CD14-positive monocyte (primary cell): ENCODE measurements around the gene MARCKS. TPM values are rescaled to one million over a fixed set of nuclear protein-coding genes. Genes with fewer than 3 reads are reported as not detected.

ENCODE experiments used
- DNase-seq, 3 donors: peaks; one replicate each; pipeline ENCODE4 v3.0.0-alpha.2; 2011 to 2022
- H2AFZ ChIP-seq: 2 replicates; pipeline ENCODE4 v1.6.0; 2012; ENCODE audit warnings: mild to moderate bottlenecking, low read depth, low read length, inconsistent platforms; ENCODE audit not compliant: insufficient read depth, poor library complexity, severe bottlenecking
- H3K27ac ChIP-seq, 2 donors: 1 replicate in 1 of 2; 2 replicates in 1 of 2; pipeline ENCODE4 v1.5.1; 2012 to 2013; ENCODE audit warnings: low read length in 2 of 2, control low read depth in 1 of 2, inconsistent platforms in 1 of 2, low read depth in 1 of 2, mild to moderate bottlenecking in 1 of 2
- H3K27me3 ChIP-seq, 2 donors: one replicate each; pipeline versions ENCODE4 v1.6.0 to v1.6.1; 2011 to 2013; ENCODE audit warnings: low read length in 2 of 2; ENCODE audit not compliant: control insufficient read depth in 2 of 2, insufficient read depth in 2 of 2
- H3K36me3 ChIP-seq, 2 donors: replicated peaks in 1 of 2; 1 replicate in 1 of 2; 2 replicates in 1 of 2; pipeline versions ENCODE4 v1.5.1 to v1.6.1; 2012 to 2013; ENCODE audit warnings: low read length in 2 of 2, control low read depth in 1 of 2, inconsistent platforms in 1 of 2, mild to moderate bottlenecking in 1 of 2; ENCODE audit not compliant: insufficient read depth in 2 of 2, control insufficient read depth in 1 of 2
- H3K4me1 ChIP-seq, 2 donors: 1 replicate in 1 of 2; 2 replicates in 1 of 2; pipeline versions ENCODE4 v1.5.1 to v1.6.1; 2012 to 2013; ENCODE audit warnings: low read length in 2 of 2, control low read depth in 1 of 2, inconsistent platforms in 1 of 2, mild to moderate bottlenecking in 1 of 2, moderate library complexity in 1 of 2; ENCODE audit not compliant: insufficient read depth in 2 of 2, control insufficient read depth in 1 of 2
- H3K4me2 ChIP-seq: replicated peaks from 2 replicates; pipeline ENCODE3; 2012; ENCODE audit warnings: low read length, moderate library complexity, mild to moderate bottlenecking; ENCODE audit not compliant: poor library complexity, severe bottlenecking; ENCODE audit errors: extremely low read depth
- H3K4me3 ChIP-seq, 3 experiments: fragments of 200-600 bp in 1 of 3; sonication (generic) in 1 of 3; replicated peaks in 1 of 3; 1 replicate in 2 of 3; 2 replicates in 1 of 3; pipeline ENCODE4 v1.5.1; 2011 to 2013; ENCODE audit warnings: low read length in 3 of 3, mild to moderate bottlenecking in 3 of 3, control low read depth in 2 of 3, low read depth in 2 of 3, inconsistent platforms in 1 of 3, moderate library complexity in 1 of 3
- H3K79me2 ChIP-seq: 2 replicates; pipeline ENCODE4 v1.6.0; 2012; ENCODE audit warnings: mild to moderate bottlenecking, control low read depth, inconsistent platforms, low read length, moderate library complexity; ENCODE audit not compliant: insufficient read depth
- H3K9ac ChIP-seq: 2 replicates; pipeline ENCODE4 v1.6.0; 2017; ENCODE audit warnings: low read length, mild to moderate bottlenecking; ENCODE audit not compliant: insufficient read depth, poor library complexity, severe bottlenecking
- H3K9me3 ChIP-seq, 2 donors: replicated peaks in 1 of 2; 1 replicate in 1 of 2; 2 replicates in 1 of 2; pipeline versions ENCODE4 v1.5.1 to v1.6.1; 2012 to 2013; ENCODE audit warnings: low read length in 2 of 2, control low read depth in 1 of 2; ENCODE audit not compliant: control insufficient read depth in 1 of 2, insufficient read depth in 1 of 2
- H4K20me1 ChIP-seq: 2 replicates; pipeline ENCODE4 v1.6.0; 2012; ENCODE audit warnings: mild to moderate bottlenecking, low read length, control low read depth, moderate library complexity; ENCODE audit not compliant: insufficient read depth
- H3K27ac Mint-ChIP-seq, 7 donors: one replicate each; pipeline ENCODE4 v1.8.0; 2020; ENCODE audit warnings: mild to moderate bottlenecking in 7 of 7, mixed read lengths in 7 of 7, moderate library complexity in 6 of 7, inconsistent platforms in 2 of 7
- H3K27me3 Mint-ChIP-seq, 3 donors: one replicate each; pipeline ENCODE4 v1.8.0; 2021 to 2022; ENCODE audit warnings: low read depth in 3 of 3, mild to moderate bottlenecking in 3 of 3, mixed read lengths in 3 of 3, moderate library complexity in 3 of 3, inconsistent platforms in 1 of 3
- H3K36me3 Mint-ChIP-seq, 2 donors: one replicate each; pipeline ENCODE4 v1.8.0; 2020; ENCODE audit warnings: mixed read lengths in 2 of 2, inconsistent platforms in 1 of 2, mild to moderate bottlenecking in 1 of 2
- H3K4me1 Mint-ChIP-seq: one replicate; pipeline ENCODE4 v1.8.0; 2020; ENCODE audit warnings: mild to moderate bottlenecking, mixed read lengths
- H3K4me3 Mint-ChIP-seq, 2 donors: one replicate each; pipeline ENCODE4 v1.8.0; 2020; ENCODE audit warnings: mild to moderate bottlenecking in 2 of 2, mixed read lengths in 2 of 2, moderate library complexity in 1 of 2
- H3K9me3 Mint-ChIP-seq, 7 donors: one replicate each; pipeline ENCODE4 v1.8.0; 2020 to 2022; ENCODE audit warnings: mixed read lengths in 7 of 7, mild to moderate bottlenecking in 6 of 7, moderate library complexity in 6 of 7, inconsistent platforms in 2 of 7
- WGBS: methylation state at CpG from one replicate; pipeline ENCODE4 v1.1.5; 2013; ENCODE audit warnings: missing lambda C conversion rate; ENCODE audit not compliant: insufficient coverage; 5-methylcytosine and 5-hydroxymethylcytosine counted together
- intact Hi-C, 2 donors: fragments of 100-400 bp; cut with micrococcal nuclease; formaldehyde crosslinking; loops; one replicate each; pipeline versions ENCODE4 v1.15.0 to v1.15.1; 2023
- polyA plus RNA-seq, 3 donors: library from polyadenylated mRNA; depleted of rRNA in 1 of 3; unstranded in 2 of 3; stranded (reverse) in 1 of 3; fragments of 300-500 nt in 2 of 3; fragments of >200 nt in 1 of 3; fragmentation: Illumina TruSeq in 2 of 3; gene quantifications; 1 replicate in 2 of 3; 2 replicates in 1 of 3; pipeline ENCODE4 v1.2.3, GENCODE V29; 2012 to 2021
- TF ChIP-seq, protein P1 (sequence below): fragments of 200-600 bp; IDR thresholded peaks from one replicate; pipeline ENCODE4 v1.8.0; 2022; ENCODE audit warnings: antibody characterized with exemption, mild to moderate bottlenecking

MARCKS gene
- polyA plus RNA-seq, 3 donors, result 12.1 to 22.9 (median 14.4) TPM

DNA sequence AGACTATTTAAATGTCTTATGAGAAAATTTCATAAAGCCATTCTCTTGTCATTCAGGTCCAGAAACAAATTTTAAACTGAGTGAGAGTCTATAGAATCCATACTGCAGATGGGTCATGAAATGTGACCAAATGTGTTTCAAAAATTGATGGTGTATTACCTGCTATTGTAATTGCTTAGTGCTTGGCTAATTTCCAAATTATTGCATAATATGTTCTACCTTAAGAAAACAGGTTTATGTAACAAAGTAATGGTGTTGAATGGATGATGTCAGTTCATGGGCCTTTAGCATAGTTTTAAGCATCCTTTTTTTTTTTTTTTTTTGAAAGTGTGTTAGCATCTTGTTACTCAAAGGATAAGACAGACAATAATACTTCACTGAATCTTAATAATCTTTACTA lies 5.0 kb downstream of the MARCKS start:
- Histone ChIP-seq H3K4me1 (peaks cover 5 to 10% of the 10 kb centered on the region in 2 donors), H3K4me2 (no peak overlapping the region), H3K4me3 (no peak overlapping the region), H2AFZ (no peak overlapping the region), H3K27ac (no peak overlapping the region), H4K20me1 (peaks cover 38% of the 10 kb centered on the region), H3K9me3 (no peaks in the 10 kb centered on the region), H3K27me3 (no peaks in the 10 kb centered on the region), H3K36me3 (peaks cover 10 to 21% of the 10 kb centered on the region in 2 donors), H3K9ac (no peak overlapping the region), H3K79me2 (peaks cover 21% of the 10 kb centered on the region)
- no peak overlapping the region for H3K4me3 Mint-ChIP-seq
- peaks cover 8% of the 10 kb centered on the region for H3K4me1 Mint-ChIP-seq
- no peak for DNase-seq
- TF ChIP-seq, protein P1, sequence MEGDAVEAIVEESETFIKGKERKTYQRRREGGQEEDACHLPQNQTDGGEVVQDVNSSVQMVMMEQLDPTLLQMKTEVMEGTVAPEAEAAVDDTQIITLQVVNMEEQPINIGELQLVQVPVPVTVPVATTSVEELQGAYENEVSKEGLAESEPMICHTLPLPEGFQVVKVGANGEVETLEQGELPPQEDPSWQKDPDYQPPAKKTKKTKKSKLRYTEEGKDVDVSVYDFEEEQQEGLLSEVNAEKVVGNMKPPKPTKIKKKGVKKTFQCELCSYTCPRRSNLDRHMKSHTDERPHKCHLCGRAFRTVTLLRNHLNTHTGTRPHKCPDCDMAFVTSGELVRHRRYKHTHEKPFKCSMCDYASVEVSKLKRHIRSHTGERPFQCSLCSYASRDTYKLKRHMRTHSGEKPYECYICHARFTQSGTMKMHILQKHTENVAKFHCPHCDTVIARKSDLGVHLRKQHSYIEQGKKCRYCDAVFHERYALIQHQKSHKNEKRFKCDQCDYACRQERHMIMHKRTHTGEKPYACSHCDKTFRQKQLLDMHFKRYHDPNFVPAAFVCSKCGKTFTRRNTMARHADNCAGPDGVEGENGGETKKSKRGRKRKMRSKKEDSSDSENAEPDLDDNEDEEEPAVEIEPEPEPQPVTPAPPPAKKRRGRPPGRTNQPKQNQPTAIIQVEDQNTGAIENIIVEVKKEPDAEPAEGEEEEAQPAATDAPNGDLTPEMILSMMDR, result no peak
- H3K9me3 Mint-ChIP-seq, result peaks cover 0 to 7% (median 0%) of the 10 kb centered on the region in 7 donors
- no peak overlapping the region for H3K27ac Mint-ChIP-seq
- intact Hi-C loops, result no loop called here
- H3K36me3 Mint-ChIP-seq, result peaks cover 23 to 30% of the 10 kb centered on the region in 2 donors
- H3K27me3 Mint-ChIP-seq, result peaks cover 0 to 16% (median 3%) of the 10 kb centered on the region in 3 donors

DNA sequence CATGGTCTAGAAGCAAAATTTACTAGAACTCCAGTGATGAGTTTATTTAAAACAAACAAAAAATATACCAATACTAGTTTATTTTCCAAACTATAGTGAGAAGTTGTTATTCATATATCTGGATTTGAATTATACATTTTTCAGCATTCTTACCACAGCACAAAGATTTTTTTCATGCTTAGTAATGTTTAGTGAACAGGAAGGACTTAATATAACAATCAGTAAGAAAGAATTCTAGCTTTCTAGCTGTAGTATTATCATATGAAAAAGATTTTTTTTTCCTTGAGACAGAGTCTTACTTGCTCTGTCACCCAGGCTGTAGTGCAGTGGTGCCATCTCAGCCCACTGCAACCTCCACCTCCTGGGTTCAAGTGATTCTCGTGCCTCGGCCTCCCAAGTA lies 13.8 kb downstream of the MARCKS start:
- H3K36me3 Mint-ChIP-seq, result no peaks in the 10 kb centered on the region
- no peak overlapping the region for H3K4me2 ChIP-seq
- H3K27ac ChIP-seq, result no peak overlapping the region
- no peaks in the 10 kb centered on the region for H3K27me3 ChIP-seq
- H3K4me1 ChIP-seq, result peaks cover 4 to 8% of the 10 kb centered on the region in 2 donors
- H3K9ac ChIP-seq, result no peak overlapping the region
- no peaks in the 10 kb centered on the region for H4K20me1 ChIP-seq
- TF ChIP-seq, protein P1, result no peak
- WGBS, result no CpG with 5 or more reads among the region's 2 CpGs
- no peaks in the 10 kb centered on the region for H3K79me2 ChIP-seq
- H3K9me3 ChIP-seq, result no peaks in the 10 kb centered on the region
- no peak for DNase-seq
- H3K4me1 Mint-ChIP-seq, result peaks cover 12% of the 10 kb centered on the region
- H3K36me3 ChIP-seq, result no peaks in the 10 kb centered on the region
- H3K27ac Mint-ChIP-seq, result no peak overlapping the region
- intact Hi-C loops, result no loop called here
- H2AFZ ChIP-seq, result no peak overlapping the region
- H3K4me3 Mint-ChIP-seq, result no peak overlapping the region
- no peak overlapping the region for H3K4me3 ChIP-seq
- H3K9me3 Mint-ChIP-seq, result peaks cover 0 to 4% (median 0%) of the 10 kb centered on the region in 7 donors
- H3K27me3 Mint-ChIP-seq, result peaks cover 0 to 2% (median 0%) of the 10 kb centered on the region in 3 donors
